NCI-H510A (cell line): ENCODE results near the gene MMADHC.
A peak's percentile ranks its signal among the peaks of the same experiment; 100 is the strongest.

Source experiments
- DNase-seq: peaks from one replicate; lab custom pipeline; 2025; lab: John Stamatoyannopoulos, UW

Gene MMADHC

GRCh38 chr2:149587220-149587949, at the start of gene MMADHC:
Gene MMADHC, minus strand, starts transcription at chr2:149587775. Its CDS starts 678 bp downstream, at chr2:149587097.
- peak; percentile 90 for DNase-seq

GRCh38 chr2:149634103-149634502, 46.5 kb upstream of the MMADHC start:
- no peak for DNase-seq

- no peak for DNase-seq
Observed at GRCh38 chr2:149630445-149630844, 42.9 kb upstream of the MMADHC start.

- DNase-seq, result no peak
Observed at GRCh38 chr2:149629026-149629425, 41.5 kb upstream of the MMADHC start.

- DNase-seq, result no peak
Observed at GRCh38 chr2:149627111-149627801, 39.7 kb upstream of the MMADHC start.

- DNase-seq, result no peak
Observed at GRCh38 chr2:149625671-149626070, 38.1 kb upstream of the MMADHC start.

GRCh38 chr2:149625271-149625670, 37.7 kb upstream of the MMADHC start:
- no peak for DNase-seq

GRCh38 chr2:149622343-149622742, 34.8 kb upstream of the MMADHC start:
- no peak for DNase-seq

GRCh38 chr2:149617476-149617875, 29.9 kb upstream of the MMADHC start:
- no peak for DNase-seq

GRCh38 chr2:149616681-149617456, 29.3 kb upstream of the MMADHC start:
- DNase-seq, result no peak

GRCh38 chr2:149613704-149614103, 26.1 kb upstream of the MMADHC start:
- DNase-seq, result no peak

- no peak for DNase-seq
Observed at GRCh38 chr2:149612122-149612521, 24.5 kb upstream of the MMADHC start.

GRCh38 chr2:149611100-149611820, 23.7 kb upstream of the MMADHC start:
- peak; percentile 29 for DNase-seq

- DNase-seq, result no peak
Observed at GRCh38 chr2:149606251-149606811, 18.8 kb upstream of the MMADHC start.

- DNase-seq, result no peak
Observed at GRCh38 chr2:149603248-149603647, 15.7 kb upstream of the MMADHC start.

GRCh38 chr2:149601141-149601796, 13.7 kb upstream of the MMADHC start:
- no peak for DNase-seq

GRCh38 chr2:149597668-149598326, 10.2 kb upstream of the MMADHC start:
- DNase-seq, result peak; percentile 3

- no peak for DNase-seq
Observed at GRCh38 chr2:149597050-149597667, 9.6 kb upstream of the MMADHC start.

GRCh38 chr2:149596471-149596870, 8.9 kb upstream of the MMADHC start:
- DNase-seq, result no peak
